Activated naive CD8-positive, alpha-beta T cell (primary cell): ENCODE data around the gene EPN2.

Experiments
- H3K27ac Mint-ChIP-seq: one replicate; pipeline ENCODE4 v1.8.0; 2021; ENCODE audit warnings: mixed read lengths
- H3K27me3 Mint-ChIP-seq: one replicate; pipeline ENCODE4 v1.8.0; 2021; ENCODE audit warnings: mixed read lengths
- H3K36me3 Mint-ChIP-seq: one replicate; pipeline ENCODE4 v1.8.0; 2021; ENCODE audit warnings: mixed read lengths
- H3K4me1 Mint-ChIP-seq: one replicate; pipeline ENCODE4 v1.8.0; 2021; ENCODE audit warnings: low read depth, mixed read lengths
- H3K4me3 Mint-ChIP-seq: one replicate; pipeline ENCODE4 v1.8.0; 2021; ENCODE audit warnings: mild to moderate bottlenecking, mixed read lengths
- H3K9me3 Mint-ChIP-seq: one replicate; pipeline ENCODE4 v1.8.0; 2021; ENCODE audit warnings: low read depth, mixed read lengths

The EPN2 gene

DNA sequence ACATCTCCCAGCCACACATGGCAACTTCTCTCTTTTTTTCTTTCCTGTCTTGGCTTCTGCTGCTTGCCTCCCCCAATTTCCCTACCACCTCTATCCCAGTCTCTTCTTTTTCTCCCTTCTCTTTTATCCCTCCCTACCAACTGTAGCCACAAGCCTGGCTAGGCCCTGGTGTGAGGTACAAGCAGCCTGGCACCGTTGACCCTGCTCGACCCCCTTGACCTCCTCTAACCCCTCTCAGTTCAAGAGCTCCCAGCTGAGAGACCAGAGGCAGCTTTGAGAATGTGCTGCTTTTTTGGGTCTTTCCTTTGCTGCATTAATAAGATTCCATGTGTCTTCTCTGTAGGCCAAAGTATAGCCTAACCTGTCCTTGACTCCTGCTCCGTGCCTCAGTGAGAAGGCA is 93.1 kb downstream of the EPN2 start:
- no peaks in the 10 kb centered on the region for H3K4me1 Mint-ChIP-seq
- H3K9me3 Mint-ChIP-seq: peaks cover 8% of the 10 kb centered on the region
- no peak overlapping the region for H3K27ac Mint-ChIP-seq
- H3K27me3 Mint-ChIP-seq: peaks cover 1% of the 10 kb centered on the region
- peaks cover 5% of the 10 kb centered on the region for H3K36me3 Mint-ChIP-seq
- H3K4me3 Mint-ChIP-seq: no peak overlapping the region

DNA sequence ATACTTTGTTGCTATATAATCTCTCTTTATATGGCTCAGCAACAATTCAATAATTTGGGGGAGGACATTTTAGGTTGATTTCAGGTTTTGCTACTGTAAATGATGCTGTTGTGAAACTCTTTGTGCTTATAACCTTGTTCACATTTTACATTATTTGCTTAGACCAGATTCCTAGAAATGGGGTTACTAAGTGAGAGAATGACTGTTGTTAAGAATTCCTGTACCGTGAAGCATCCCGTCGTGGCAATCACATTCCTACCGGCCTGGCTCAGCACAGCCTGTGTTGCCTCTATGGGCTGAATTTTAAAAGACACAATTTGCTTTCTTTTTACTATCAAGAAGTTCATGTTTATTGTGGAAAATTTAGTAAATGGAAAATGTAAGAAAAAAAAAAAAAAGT is 94.0 kb downstream of the EPN2 start:
- H3K4me1 Mint-ChIP-seq: no peaks in the 10 kb centered on the region
- no peaks in the 10 kb centered on the region for H3K9me3 Mint-ChIP-seq
- no peak overlapping the region for H3K4me3 Mint-ChIP-seq
- no peak overlapping the region for H3K27ac Mint-ChIP-seq
- no peaks in the 10 kb centered on the region for H3K27me3 Mint-ChIP-seq
- H3K36me3 Mint-ChIP-seq: peaks cover 2% of the 10 kb centered on the region

DNA sequence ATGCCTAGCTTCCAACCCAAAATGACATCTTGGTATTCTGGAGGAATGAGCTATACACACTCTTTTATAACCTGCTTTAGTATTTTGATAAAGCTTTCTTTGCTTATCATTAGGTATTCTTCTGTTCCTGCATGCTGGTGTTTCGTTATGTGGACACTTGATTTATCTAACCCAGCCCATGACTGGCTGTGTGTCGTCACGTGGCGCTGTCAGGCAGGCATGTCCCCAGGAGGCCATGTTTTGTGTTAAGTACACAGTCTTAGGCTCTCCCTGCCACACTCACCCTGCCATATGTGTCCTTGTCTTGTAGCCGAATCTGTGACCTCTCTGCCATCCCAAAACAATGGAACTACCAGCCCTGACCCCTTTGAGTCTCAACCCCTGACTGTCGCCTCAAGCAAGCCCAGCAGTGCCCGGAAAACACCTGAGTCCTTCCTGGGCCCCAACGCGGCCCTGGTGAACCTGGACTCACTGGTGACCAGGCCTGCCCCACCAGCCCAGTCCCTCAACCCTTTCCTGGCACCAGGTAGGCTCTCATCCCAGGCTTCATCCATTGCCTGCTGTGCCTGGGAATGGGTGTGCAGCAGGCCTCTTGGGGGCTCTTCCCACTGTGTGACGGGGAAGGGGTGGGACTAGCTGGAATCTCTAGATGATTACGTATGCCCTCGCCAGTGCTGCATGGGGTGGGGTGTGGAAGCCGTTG is 94.5 kb downstream of the EPN2 start:
- no peak overlapping the region for H3K4me3 Mint-ChIP-seq
- H3K36me3 Mint-ChIP-seq: peaks cover 2% of the 10 kb centered on the region
- no peaks in the 10 kb centered on the region for H3K27me3 Mint-ChIP-seq
- H3K27ac Mint-ChIP-seq: no peak overlapping the region
- no peaks in the 10 kb centered on the region for H3K9me3 Mint-ChIP-seq
- no peaks in the 10 kb centered on the region for H3K4me1 Mint-ChIP-seq

DNA sequence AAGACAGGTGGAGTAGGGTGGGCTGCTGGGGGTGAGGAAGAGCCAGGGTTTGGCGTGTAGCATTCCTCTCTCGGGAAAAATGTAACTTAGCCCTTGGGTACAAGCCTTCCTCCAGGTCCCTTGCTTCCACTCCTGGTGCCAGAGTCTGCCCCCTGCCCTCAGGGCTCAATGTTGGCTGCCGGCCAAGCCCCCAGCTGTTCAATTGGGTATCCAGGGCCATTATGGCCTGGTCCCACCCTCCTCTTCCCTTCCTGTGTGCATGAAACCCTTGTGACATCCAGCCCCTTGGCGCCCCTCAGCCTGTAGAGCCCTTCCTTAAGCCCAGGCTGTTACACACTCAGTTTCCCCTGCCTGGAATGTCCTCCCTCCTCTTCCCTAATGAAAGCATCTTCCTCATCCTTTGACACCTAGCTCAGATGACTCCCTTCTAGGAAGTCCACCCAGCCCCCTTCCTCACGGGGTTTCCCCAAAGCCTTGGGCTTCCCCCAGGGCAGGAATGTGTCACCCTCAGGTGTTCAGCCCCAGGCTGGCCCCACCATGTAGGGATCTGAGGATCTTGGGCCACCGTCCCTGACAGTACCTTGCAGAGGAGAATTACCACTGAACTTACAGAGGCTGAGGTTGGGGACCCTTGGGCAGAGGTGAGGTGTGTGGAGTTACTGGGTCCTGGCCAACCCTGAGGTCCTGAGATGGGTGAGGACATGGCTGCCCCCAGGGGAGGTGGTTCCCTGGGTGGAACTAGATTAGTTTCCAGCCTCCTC is 95.4 kb downstream of the EPN2 start:
- H3K9me3 Mint-ChIP-seq: no peaks in the 10 kb centered on the region
- no peak overlapping the region for H3K27ac Mint-ChIP-seq
- no peaks in the 10 kb centered on the region for H3K4me1 Mint-ChIP-seq
- H3K4me3 Mint-ChIP-seq: no peak overlapping the region
- H3K27me3 Mint-ChIP-seq: peaks cover 5% of the 10 kb centered on the region
- H3K36me3 Mint-ChIP-seq: peaks cover 2% of the 10 kb centered on the region

DNA sequence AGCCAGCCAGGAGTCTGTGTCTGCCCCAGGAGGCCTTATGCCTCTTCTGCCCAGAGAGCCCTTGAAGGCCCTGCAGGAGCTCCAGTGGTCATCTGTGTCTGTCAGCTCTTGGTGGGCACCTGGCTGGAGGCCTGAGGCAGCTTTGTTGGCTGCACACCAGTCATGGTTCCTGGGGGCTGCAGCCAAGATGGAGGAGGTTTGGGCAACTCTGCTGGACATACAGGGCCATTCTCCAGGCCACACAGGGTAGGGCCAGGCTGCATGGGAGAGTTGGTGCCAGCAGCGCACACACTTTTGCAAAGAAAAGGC is 95.9 kb downstream of the EPN2 start:
- H3K9me3 Mint-ChIP-seq: no peaks in the 10 kb centered on the region
- H3K27ac Mint-ChIP-seq: no peak overlapping the region
- no peak overlapping the region for H3K4me3 Mint-ChIP-seq
- peaks cover 2% of the 10 kb centered on the region for H3K36me3 Mint-ChIP-seq
- H3K27me3 Mint-ChIP-seq: peaks cover 5% of the 10 kb centered on the region
- H3K4me1 Mint-ChIP-seq: no peaks in the 10 kb centered on the region

DNA sequence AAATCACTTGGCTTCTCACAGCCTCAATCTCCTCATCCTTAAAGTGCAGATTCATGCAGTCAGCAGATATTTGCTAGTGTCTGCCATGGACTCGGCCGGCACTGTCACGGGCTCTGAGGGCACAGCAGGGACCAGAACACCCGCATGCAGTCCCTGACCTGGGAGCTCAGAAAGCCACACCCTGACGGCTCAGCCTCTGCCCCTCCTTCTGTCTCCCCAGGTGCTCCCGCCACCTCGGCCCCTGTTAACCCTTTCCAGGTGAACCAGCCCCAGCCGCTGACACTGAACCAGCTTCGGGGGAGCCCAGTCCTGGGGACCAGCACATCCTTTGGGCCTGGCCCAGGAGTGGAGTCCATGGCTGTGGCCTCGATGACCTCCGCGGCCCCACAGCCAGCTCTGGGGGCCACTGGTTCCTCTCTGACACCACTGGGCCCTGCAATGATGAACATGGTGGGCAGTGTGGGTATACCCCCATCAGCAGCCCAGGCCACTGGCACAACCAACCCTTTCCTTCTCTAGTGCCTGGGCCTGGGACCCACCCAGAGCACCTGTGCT is 96.6 kb downstream of the EPN2 start:
- Mint-ChIP-seq H3K9me3 (no peaks in the 10 kb centered on the region), H3K36me3 (peaks cover 2% of the 10 kb centered on the region), H3K4me3 (no peak overlapping the region), H3K27me3 (peaks cover 5% of the 10 kb centered on the region), H3K27ac (no peak overlapping the region), H3K4me1 (no peaks in the 10 kb centered on the region)

DNA sequence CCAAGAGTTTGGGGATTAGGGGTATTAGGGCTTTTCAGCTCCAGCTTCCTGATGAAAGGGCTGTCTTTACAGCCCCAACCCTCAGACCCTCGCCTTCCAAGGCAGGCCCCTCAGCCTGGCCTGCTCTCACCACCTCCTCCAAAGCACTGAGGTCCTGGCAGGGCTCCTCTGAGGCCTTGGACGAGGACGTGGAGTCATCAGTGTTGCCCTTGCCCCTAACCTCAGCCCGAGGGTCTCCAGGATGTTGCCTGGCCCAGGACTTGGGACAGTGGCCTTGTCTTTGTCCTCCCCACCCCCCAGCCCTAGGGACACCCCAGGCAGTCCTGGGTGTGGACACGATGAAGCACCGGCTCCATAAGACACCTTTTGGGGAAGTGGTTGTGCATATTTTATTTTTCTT is 97.2 kb downstream of the EPN2 start:
- Mint-ChIP-seq H3K27ac (no peak overlapping the region), H3K36me3 (peaks cover 2% of the 10 kb centered on the region), H3K9me3 (no peaks in the 10 kb centered on the region), H3K4me1 (no peaks in the 10 kb centered on the region), H3K27me3 (peaks cover 5% of the 10 kb centered on the region), H3K4me3 (no peak overlapping the region)

DNA sequence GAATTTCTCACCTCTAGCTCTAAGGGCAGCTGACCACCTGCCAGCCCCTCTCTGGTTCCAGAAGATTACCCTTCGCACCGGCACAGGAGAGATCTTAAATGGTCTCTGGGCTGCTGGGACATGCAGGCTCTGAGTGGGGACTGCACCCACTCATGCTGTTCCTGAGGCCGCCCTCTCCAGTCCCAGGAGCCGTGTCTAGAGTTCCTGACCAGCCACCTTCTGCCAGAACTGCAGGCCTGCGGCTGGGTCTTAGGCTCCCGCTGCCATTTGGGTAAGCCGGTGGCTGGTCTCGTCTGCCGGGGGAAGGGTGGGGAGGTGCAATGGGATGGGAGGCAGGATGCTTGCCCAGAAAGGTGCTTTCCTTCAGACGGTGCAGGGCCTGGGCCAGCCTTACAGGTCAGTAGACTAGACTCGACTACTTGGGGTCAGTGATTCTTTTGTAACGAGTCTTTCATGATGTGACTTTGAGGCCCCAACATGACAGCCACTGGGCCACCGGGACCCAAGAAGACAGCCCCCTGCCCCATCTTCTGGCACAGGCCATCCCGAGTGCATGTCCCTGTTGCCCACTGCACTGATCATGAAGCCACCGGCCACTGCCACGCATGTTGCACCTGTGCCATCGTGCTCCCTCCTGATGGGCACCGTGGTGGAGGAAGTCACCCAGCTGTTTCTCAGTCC is 98.9 kb downstream of the EPN2 start:
- Mint-ChIP-seq H3K27ac (no peak overlapping the region), H3K4me3 (no peak overlapping the region), H3K9me3 (no peaks in the 10 kb centered on the region), H3K36me3 (peaks cover 2% of the 10 kb centered on the region), H3K27me3 (peaks cover 9% of the 10 kb centered on the region), H3K4me1 (no peaks in the 10 kb centered on the region)

DNA sequence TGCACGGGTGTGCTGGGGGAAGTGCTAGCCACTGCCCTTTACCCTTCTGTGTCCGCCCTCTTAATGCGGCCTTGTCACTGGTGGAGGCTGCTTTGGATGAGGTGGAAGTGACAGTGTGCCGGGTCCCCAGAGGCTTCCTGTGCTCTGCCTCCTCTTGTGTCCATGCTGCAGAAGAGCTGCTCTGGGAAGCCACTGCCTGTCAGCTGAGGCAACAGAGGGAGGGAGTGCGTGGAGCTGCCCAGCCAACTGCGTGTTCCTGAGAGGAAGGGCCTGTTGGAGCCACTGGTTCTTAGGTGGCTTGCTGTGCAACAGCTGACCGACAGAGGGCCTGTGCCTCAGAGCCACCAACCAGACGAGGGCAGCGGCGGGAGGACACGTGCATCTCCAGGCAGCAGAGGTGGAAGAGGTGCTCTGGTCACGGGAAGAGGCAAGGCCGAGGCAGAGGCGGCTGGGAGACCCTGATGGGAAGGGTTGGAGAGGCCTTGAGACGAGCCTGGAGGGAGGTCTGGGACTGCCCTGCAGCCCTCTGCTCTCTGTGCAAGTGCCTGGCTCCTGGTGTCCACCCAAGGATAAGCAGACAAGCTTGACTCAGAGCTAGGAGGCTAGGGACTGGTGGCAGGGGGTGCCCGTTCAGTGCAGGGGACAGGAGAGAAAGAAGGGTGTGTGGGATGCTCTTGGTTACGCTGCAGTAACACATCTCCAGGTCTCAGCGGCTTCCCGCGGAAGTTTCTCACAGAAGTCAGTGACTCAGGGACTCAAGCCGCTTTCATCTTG is 100.0 kb downstream of the EPN2 start:
- Mint-ChIP-seq H3K36me3 (peaks cover 2% of the 10 kb centered on the region), H3K27ac (no peak overlapping the region), H3K27me3 (peaks cover 19% of the 10 kb centered on the region), H3K4me3 (no peak overlapping the region), H3K9me3 (no peaks in the 10 kb centered on the region), H3K4me1 (no peaks in the 10 kb centered on the region)

DNA sequence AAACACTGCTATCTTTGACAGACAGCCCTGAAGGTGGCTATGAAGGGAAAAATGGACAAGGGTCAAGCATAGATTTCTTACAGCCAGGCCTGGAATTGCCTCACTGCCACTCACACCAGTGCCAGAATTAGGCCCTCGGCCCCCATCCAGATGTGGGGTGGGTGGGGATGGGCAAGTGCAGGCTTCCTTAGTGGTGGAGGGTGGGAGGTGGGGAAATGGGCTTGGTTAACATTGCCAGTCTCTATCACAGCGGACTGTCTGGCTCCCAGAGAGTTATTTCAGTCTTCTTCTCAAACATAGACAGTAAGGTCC is 100.5 kb downstream of the EPN2 start:
- Mint-ChIP-seq H3K27me3 (peaks cover 20% of the 10 kb centered on the region), H3K36me3 (peaks cover 2% of the 10 kb centered on the region), H3K9me3 (no peaks in the 10 kb centered on the region), H3K27ac (no peak overlapping the region), H3K4me3 (no peak overlapping the region), H3K4me1 (no peaks in the 10 kb centered on the region)

DNA sequence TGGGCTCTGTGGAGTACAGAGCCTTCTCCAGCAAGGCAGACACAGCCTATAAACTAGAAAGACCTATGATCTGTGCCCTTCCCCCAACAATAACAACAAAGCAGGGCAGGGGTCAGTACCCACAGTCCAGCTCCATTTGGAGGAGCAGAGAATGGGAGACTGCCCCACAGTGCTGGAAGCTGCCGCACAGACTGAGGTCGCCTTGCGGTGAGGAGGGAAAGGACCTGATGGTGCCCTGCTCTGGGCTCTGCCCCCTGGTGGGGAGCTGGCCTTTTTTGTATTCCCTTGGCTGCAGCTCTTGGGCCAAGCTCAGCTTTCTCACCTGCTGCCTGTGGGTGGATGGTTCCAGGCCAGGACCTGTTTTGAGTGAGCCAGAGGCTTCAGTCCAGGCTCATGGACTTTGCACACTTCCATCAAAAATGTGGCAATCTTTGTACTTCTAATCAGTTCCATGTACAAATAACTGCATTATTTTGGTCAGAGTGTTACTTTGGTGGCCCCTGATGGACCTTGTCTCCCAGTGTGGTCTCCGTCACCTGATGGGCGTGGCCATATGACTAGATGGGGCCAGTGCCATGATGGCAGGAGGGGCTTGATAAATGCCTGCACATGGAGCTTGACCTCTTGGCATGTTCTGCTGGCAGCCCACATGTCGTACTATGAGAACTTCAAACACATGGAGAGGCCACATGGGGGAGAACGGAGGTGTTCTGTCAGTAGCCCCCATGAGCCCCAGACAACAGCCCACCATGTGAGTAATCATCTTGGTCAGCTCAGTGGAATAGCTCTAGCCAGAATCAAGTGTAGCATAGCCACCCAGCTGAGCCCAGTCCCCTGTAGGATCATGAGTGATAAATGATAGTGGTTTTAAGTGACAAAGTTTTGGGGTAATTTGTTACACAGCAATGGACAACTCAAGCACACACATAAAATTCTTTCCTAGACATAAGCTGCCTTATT is 101.1 kb downstream of the EPN2 start:
- H3K9me3 Mint-ChIP-seq: no peaks in the 10 kb centered on the region
- H3K27me3 Mint-ChIP-seq: peaks cover 20% of the 10 kb centered on the region
- no peak overlapping the region for H3K27ac Mint-ChIP-seq
- H3K4me1 Mint-ChIP-seq: no peaks in the 10 kb centered on the region
- peaks cover 2% of the 10 kb centered on the region for H3K36me3 Mint-ChIP-seq
- H3K4me3 Mint-ChIP-seq: no peak overlapping the region

DNA sequence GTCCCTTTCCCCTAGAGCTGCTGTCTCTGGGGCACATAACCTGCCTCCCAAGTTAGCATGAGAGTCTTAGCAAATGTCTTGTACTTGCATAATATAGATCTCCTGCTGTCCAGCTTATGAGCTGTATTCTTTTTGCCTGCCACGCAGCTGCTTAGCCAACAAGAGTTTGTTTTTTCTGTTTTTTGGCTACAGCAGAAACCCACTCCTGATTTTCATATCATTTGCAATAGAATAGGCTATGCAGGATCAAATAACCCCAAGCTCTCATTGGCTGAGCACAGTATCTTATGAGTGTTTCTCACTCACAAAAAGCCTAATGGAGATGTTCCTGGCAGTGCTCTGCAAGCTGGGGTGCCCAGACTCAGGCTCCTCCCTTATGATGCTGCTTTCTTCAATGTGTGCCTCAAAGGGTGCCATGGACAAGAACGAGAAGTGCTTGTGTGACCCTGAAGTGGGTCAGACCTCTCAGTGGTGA is 102.2 kb downstream of the EPN2 start:
- Mint-ChIP-seq H3K27ac (no peak overlapping the region), H3K27me3 (peaks cover 20% of the 10 kb centered on the region), H3K4me1 (no peaks in the 10 kb centered on the region), H3K9me3 (no peaks in the 10 kb centered on the region), H3K36me3 (peaks cover 2% of the 10 kb centered on the region), H3K4me3 (no peak overlapping the region)

DNA sequence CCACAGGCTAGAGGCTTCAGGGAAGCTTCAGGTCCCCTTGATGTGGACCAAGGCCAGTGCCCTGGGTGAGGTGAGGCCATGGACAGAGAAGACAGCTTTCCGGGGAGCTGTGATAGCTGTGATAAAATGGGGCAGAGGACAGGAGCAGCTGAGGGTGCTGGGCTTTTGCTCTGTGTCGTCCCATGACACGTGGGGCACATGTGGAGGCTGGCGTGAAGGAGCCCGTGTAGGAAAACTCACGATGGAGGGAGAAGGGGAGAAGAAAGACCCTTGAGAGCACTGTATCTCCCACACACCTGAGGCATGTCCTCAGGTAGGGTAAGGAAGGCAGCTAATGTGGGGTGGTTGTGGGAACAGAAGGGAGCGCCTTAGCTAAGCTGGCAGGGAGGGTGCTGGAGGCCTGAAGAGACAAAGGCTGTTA is 104.1 kb downstream of the EPN2 start:
- no peaks in the 10 kb centered on the region for H3K36me3 Mint-ChIP-seq
- no peak overlapping the region for H3K4me3 Mint-ChIP-seq
- H3K27me3 Mint-ChIP-seq: peaks cover 20% of the 10 kb centered on the region
- H3K9me3 Mint-ChIP-seq: no peaks in the 10 kb centered on the region
- H3K4me1 Mint-ChIP-seq: no peaks in the 10 kb centered on the region
- no peak overlapping the region for H3K27ac Mint-ChIP-seq
